ENCODE measurements around the gene ANTXR1.

- no peak for TF ChIP-seq CTCF (IDR thresholded peaks at IDR 0.05 in 8 of 11, conservative IDR thresholded peaks at IDR 0.05 in 3 of 11)
- TF ChIP-seq POLR2AphosphoS5 (IDR thresholded peaks at IDR 0.05), result no peak
Observed at GRCh38 chr2:69075486-69075885, 62.5 kb downstream of the ANTXR1 start.

All from spleen (tissue), 7 donors.